Mesodermal cell (in vitro differentiated cells): Measurements from ENCODE around the gene PRAMEF10. TPM values are rescaled to one million over a fixed set of nuclear protein-coding genes. Genes with fewer than 3 reads are reported as not detected.
"Not testable (repeated sequence)": the region's sequence is repeated elsewhere in the genome, so short reads cannot be mapped to it uniquely, and the experiment has no call there.

Experiments used
- H3K27ac ChIP-seq: 2 replicates; pipeline ENCODE4 v1.7.0; 2013; ENCODE audit warnings: mild to moderate bottlenecking, low read depth, low read length, moderate library complexity; ENCODE audit not compliant: severe bottlenecking
- H3K36me3 ChIP-seq: 2 replicates; pipeline ENCODE4 v1.7.1; 2013; ENCODE audit warnings: mild to moderate bottlenecking, low read length, moderate library complexity; ENCODE audit not compliant: control insufficient read depth, insufficient read depth
- H3K4me1 ChIP-seq: one replicate; pipeline ENCODE4 v1.7.1; 2013; ENCODE audit warnings: mild to moderate bottlenecking, low read length; ENCODE audit not compliant: insufficient read depth, control insufficient read depth, poor library complexity, severe bottlenecking
- H3K4me3 ChIP-seq: 2 replicates; pipeline ENCODE4 v1.7.0; 2013; ENCODE audit warnings: low read length, control low read depth, mild to moderate bottlenecking; ENCODE audit not compliant: insufficient read depth, poor library complexity, severe bottlenecking; ENCODE audit errors: extremely low read depth
- H3K9me3 ChIP-seq: 2 replicates; pipeline ENCODE4 v1.7.1; 2013; ENCODE audit warnings: mild to moderate bottlenecking, low read length, moderate library complexity; ENCODE audit not compliant: control insufficient read depth
- WGBS, 2 experiments: methylation state at CpG; one replicate each; pipeline ENCODE4 v1.1.5; 2013; ENCODE audit warnings: missing lambda C conversion rate in 2 of 2; ENCODE audit not compliant: insufficient coverage in 2 of 2; 5-methylcytosine and 5-hydroxymethylcytosine counted together
- polyA plus RNA-seq, 2 experiments: library from polyadenylated mRNA; stranded (reverse); fragments of 50-300 nt; gene quantifications; one replicate each; pipeline ENCODE4 v1.2.3, GENCODE V29; 2013

The PRAMEF10 gene
- polyA plus RNA-seq (2013, experiment 1 of 2): not detected
- not detected for polyA plus RNA-seq (2013, experiment 2 of 2)

- no CpG with 5 or more reads among the region's 1 CpG for WGBS, 2 experiments
- H3K4me3 ChIP-seq, H3K27ac ChIP-seq, H3K4me1 ChIP-seq, H3K36me3 ChIP-seq, H3K9me3 ChIP-seq: not testable (repeated sequence)
Observed at GRCh38 chr1:12898170-12898569, at the start of gene PRAMEF10. PRAMEF10 (minus strand) TSS chr1:12898270; CDS start chr1:12895847, 2,423 bp downstream.

- H3K9me3 ChIP-seq, H3K4me3 ChIP-seq, H3K36me3 ChIP-seq, H3K27ac ChIP-seq, H3K4me1 ChIP-seq: not testable (repeated sequence)
- WGBS, 2 experiments: no CpG with 5 or more reads among the region's 4 CpGs
Observed at GRCh38 chr1:12947480-12947879, 49.4 kb upstream of the PRAMEF10 start, which contains the start of gene PRAMEF6. PRAMEF6 (minus strand) TSS chr1:12947580; CDS start chr1:12942518, 5,062 bp downstream.

GRCh38 chr1:12924368-12924767 is 26.3 kb upstream of the PRAMEF10 start:
- not testable (repeated sequence) for H3K36me3 ChIP-seq, H3K9me3 ChIP-seq

GRCh38 chr1:12921749-12922148 is 23.7 kb upstream of the PRAMEF10 start:
- not testable (repeated sequence) for H3K36me3 ChIP-seq, H3K9me3 ChIP-seq, H3K4me1 ChIP-seq, H3K27ac ChIP-seq, H3K4me3 ChIP-seq
- WGBS, 2 experiments: no CpG with 5 or more reads among the region's 2 CpGs

More at GRCh38 chr1:12924368-12924767, 26.3 kb upstream of the PRAMEF10 start:
- not testable (repeated sequence) for H3K4me1 ChIP-seq, H3K27ac ChIP-seq, H3K4me3 ChIP-seq
- no CpG with 5 or more reads among the region's 5 CpGs for WGBS, 2 experiments

- H3K27ac ChIP-seq, H3K36me3 ChIP-seq, H3K9me3 ChIP-seq, H3K4me3 ChIP-seq, H3K4me1 ChIP-seq: not testable (repeated sequence)
- WGBS, 2 experiments: no CpG with 5 or more reads among the region's 1 CpG
Observed at GRCh38 chr1:12916310-12916709, 18.2 kb upstream of the PRAMEF10 start, which contains the start of gene PRAMEF7. PRAMEF7 (plus strand) TSS chr1:12916610; CDS start chr1:12917693, 1,083 bp downstream.

- not testable (repeated sequence) for H3K4me1 ChIP-seq, H3K9me3 ChIP-seq, H3K36me3 ChIP-seq, H3K4me3 ChIP-seq, H3K27ac ChIP-seq
- no CpG with 5 or more reads among the region's 5 CpGs for WGBS, 2 experiments
Observed at GRCh38 chr1:12903793-12904572, 5.9 kb upstream of the PRAMEF10 start.

- H3K4me1 ChIP-seq, H3K9me3 ChIP-seq, H3K4me3 ChIP-seq, H3K36me3 ChIP-seq, H3K27ac ChIP-seq: not testable (repeated sequence)
Observed at GRCh38 chr1:12899186-12899585, 1.1 kb upstream of the PRAMEF10 start.

- WGBS, 2 experiments: 92% methylated on average over 2 of the region's 3 CpGs; no CpG with 5 or more reads in 1 of the 2 experiments
- not testable (repeated sequence) for H3K27ac ChIP-seq, H3K9me3 ChIP-seq, H3K36me3 ChIP-seq, H3K4me1 ChIP-seq, H3K4me3 ChIP-seq
Observed at GRCh38 chr1:12886101-12886500, 12.0 kb downstream of the PRAMEF10 start, which contains the start of gene PRAMEF4. PRAMEF4 (minus strand) TSS chr1:12886201; CDS start chr1:12883394, 2,807 bp downstream.

- H3K4me3 ChIP-seq, H3K27ac ChIP-seq, H3K36me3 ChIP-seq, H3K4me1 ChIP-seq, H3K9me3 ChIP-seq: not testable (repeated sequence)
- 20 to 60% methylated on average over 1 of the region's 4 CpGs for WGBS, 2 experiments
Observed at GRCh38 chr1:12878453-12878852, 19.6 kb downstream of the PRAMEF10 start.

- no CpG with 5 or more reads among the region's 7 CpGs for WGBS, 2 experiments
- H3K4me1 ChIP-seq, H3K9me3 ChIP-seq, H3K4me3 ChIP-seq, H3K36me3 ChIP-seq, H3K27ac ChIP-seq: not testable (repeated sequence)
Observed at GRCh38 chr1:12863131-12863880, 34.8 kb downstream of the PRAMEF10 start.

- H3K27ac ChIP-seq, H3K4me3 ChIP-seq: not testable (repeated sequence)
- WGBS, 2 experiments: no CpG with 5 or more reads among the region's 2 CpGs
Observed at GRCh38 chr1:12856786-12857185, 41.3 kb downstream of the PRAMEF10 start, which contains the start of gene PRAMEF2. PRAMEF2 (plus strand) TSS chr1:12857086; CDS start chr1:12859010, 1,924 bp downstream.

More at GRCh38 chr1:12856786-12857185, 41.3 kb downstream of the PRAMEF10 start, which contains the start of gene PRAMEF2:
- not testable (repeated sequence) for H3K36me3 ChIP-seq, H3K4me1 ChIP-seq
- peaks cover 18% of the 10 kb centered on the region for H3K9me3 ChIP-seq
